Suprapubic skin (tissue), 4 donors: ENCODE results near the gene AK1. TPM values are rescaled to one million over a fixed set of nuclear protein-coding genes. Genes with fewer than 3 reads are reported as not detected.
A peak's percentile ranks its signal among the peaks of the same experiment; 100 is the strongest.

Source experiments
- DNase-seq, 2 donors: peaks; one replicate each; pipeline ENCODE4 v3.0.0-alpha.2; 2019; ENCODE audit warnings: low spot score in 2 of 2
- H3K27ac ChIP-seq: fragments of 200-600 bp; sonication (generic); one replicate; pipeline ENCODE4 v1.5.1; 2019
- H3K27me3 ChIP-seq: fragments of 200-600 bp; sonication (generic); one replicate; pipeline ENCODE4 v1.5.1; 2019
- H3K36me3 ChIP-seq: fragments of 200-600 bp; sonication (generic); one replicate; pipeline ENCODE4 v1.5.1; 2019
- H3K4me1 ChIP-seq: fragments of 200-600 bp; sonication (generic); one replicate; pipeline ENCODE4 v1.5.1; 2019
- H3K4me3 ChIP-seq: fragments of 200-600 bp; sonication (generic); one replicate; pipeline ENCODE4 v1.5.1; 2019; ENCODE audit warnings: mild to moderate bottlenecking
- H3K9me3 ChIP-seq: fragments of 200-600 bp; sonication (generic); one replicate; pipeline ENCODE4 v1.5.1; 2019
- CTCF ChIP-seq, 2 donors: fragments of 200-600 bp in 1 of 2; fragments of 450-650 bp in 1 of 2; sonication (generic) in 1 of 2; IDR thresholded peaks; one replicate each; pipeline ENCODE4 v1.5.1; 2016 to 2019; ENCODE audit warnings: antibody characterized with exemption in 2 of 2, mild to moderate bottlenecking in 1 of 2, moderate library complexity in 1 of 2
- EP300 ChIP-seq: sonication (generic); formaldehyde crosslinking; IDR thresholded peaks from one replicate; pipeline ENCODE4 v1.6.1; 2017; ENCODE audit warnings: antibody characterized with exemption
- POLR2A ChIP-seq, 2 donors: fragments of 450-650 bp; IDR thresholded peaks; one replicate each; pipeline ENCODE4 v1.6.1; 2017; ENCODE audit warnings: antibody characterized with exemption in 2 of 2, mild to moderate bottlenecking in 2 of 2, moderate library complexity in 2 of 2
- POLR2AphosphoS5 ChIP-seq, 3 donors: sonication (generic); formaldehyde crosslinking; IDR thresholded peaks; one replicate each; pipeline ENCODE4 v1.6.1; 2017; ENCODE audit warnings: antibody characterized with exemption in 3 of 3
- WGBS: methylation state at CpG from one replicate; pipeline ENCODE4 v1.1.5; 2018; 5-methylcytosine and 5-hydroxymethylcytosine counted together
- total RNA-seq, 4 donors: library from RNA; depleted of rRNA; stranded (reverse); fragments of >200 nt; gene quantifications; one replicate each; pipeline ENCODE4 v1.1.0, GENCODE V29; 2016

AK1 gene
- total RNA-seq, 4 donors from 2014 or later, result 22.6 to 36.0 (median 26.0) TPM

- TF ChIP-seq CTCF (IDR thresholded peaks at IDR 0.05), result peak in 1 of 2 donors; percentile 5
- no peak for TF ChIP-seq POLR2A (IDR thresholded peaks at IDR 0.05)
- Histone ChIP-seq H3K36me3 (peaks cover 3% of the 10 kb centered on the region), H3K27ac (peak overlapping the region; percentile 81), H3K4me3 (peak overlapping the region; percentile 19), H3K4me1 (peaks cover 45% of the 10 kb centered on the region), H3K27me3 (no peaks in the 10 kb centered on the region), H3K9me3 (no peaks in the 10 kb centered on the region)
- no peak for DNase-seq
- WGBS, result 48% methylated on average over 5 of the region's 5 CpGs
These were observed 27.7 kb upstream of the AK1 start for GRCh38 chr9:127905004-127905728.

DNA sequence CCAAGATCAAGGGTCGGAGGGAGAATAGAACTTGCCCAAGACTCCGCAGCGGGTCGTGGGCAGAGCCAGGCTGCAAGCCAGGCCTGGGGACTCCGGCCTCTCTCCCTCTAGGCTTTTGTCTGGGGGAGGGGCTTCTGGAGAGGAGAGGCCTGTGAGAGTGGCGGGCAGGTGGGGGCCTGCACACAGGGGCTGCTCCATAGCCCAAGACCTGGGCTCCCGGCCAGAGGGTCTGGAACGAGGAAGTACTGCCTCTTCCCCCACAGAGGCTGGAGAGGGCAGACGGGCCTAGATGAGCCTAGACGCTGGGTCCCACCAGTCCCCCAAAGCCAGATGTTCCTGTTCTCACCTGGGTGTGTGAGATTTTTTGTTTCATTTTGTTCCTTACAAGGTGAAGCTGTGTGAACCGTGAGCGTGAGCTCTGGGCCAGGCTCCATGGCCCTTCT, 27.1 kb upstream of the AK1 start:
- H3K36me3 ChIP-seq, result no peaks in the 10 kb centered on the region
- peak overlapping the region; percentile 19 for H3K4me3 ChIP-seq
- peak in 1 of 2 donors; percentile 67 for DNase-seq
- no peaks in the 10 kb centered on the region for H3K27me3 ChIP-seq
- 35% methylated on average over 8 of the region's 12 CpGs for WGBS
- peak overlapping the region; percentile 81 for H3K27ac ChIP-seq
- no peak for TF ChIP-seq POLR2AphosphoS5 (IDR thresholded peaks at IDR 0.05)
- H3K4me1 ChIP-seq, result peaks cover 51% of the 10 kb centered on the region
- no peaks in the 10 kb centered on the region for H3K9me3 ChIP-seq

DNA sequence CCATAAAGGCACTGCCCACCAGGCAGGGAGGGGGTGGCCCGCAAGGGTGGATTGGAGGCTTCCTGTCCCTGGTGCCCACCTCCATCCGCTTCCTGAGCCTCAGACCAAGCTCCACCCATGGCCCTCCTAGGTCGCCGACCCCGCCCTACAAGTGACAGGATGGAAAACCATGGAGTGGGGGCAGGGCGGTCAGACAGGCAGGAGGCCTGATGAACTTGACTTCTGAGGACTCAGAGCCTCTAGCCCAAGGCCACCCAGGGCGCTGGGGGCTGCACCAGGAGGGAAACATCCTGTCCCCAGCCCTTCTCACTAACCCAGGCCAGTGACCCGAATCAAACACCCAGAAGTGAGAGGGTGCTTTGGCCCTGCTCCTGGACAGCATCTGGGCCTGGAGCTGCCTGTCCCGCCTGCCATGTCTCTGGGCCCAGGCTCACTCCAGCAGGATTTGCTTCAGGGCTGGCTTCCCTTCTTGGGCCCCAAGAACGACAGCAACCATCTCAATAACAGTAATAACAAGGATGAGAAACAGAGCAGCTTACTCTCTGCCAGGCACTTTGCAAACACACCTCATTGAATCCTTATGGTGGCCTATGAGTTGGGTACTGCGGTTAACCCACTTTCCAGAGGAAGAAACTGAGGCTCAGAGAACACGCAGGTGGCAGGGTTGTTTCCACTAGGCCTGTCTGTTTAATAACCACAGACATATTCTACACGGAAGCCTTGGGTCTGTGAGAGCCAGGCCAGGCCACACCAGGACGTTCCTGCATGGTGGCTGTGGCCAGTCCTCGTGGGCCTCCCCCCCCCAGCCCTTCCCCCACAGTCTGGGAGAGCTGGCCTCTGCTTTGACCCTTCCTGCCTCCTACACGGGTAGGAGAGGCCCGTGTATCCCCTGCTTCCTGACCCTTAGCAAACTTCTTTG, 26.3 kb upstream of the AK1 start:
- no peaks in the 10 kb centered on the region for H3K9me3 ChIP-seq
- TF ChIP-seq CTCF (IDR thresholded peaks at IDR 0.05), result no peak
- peak in 1 of 3 donors; percentile 12 for TF ChIP-seq POLR2AphosphoS5 (IDR thresholded peaks at IDR 0.05)
- no peaks in the 10 kb centered on the region for H3K36me3 ChIP-seq
- peak in 1 of 2 donors; percentile 90 for DNase-seq
- H3K27ac ChIP-seq, result peak overlapping the region; percentile 81
- peak overlapping the region; percentile 19 for H3K4me3 ChIP-seq
- WGBS, result 71% methylated on average over 11 of the region's 17 CpGs
- H3K4me1 ChIP-seq, result peaks cover 54% of the 10 kb centered on the region
- no peaks in the 10 kb centered on the region for H3K27me3 ChIP-seq

DNA sequence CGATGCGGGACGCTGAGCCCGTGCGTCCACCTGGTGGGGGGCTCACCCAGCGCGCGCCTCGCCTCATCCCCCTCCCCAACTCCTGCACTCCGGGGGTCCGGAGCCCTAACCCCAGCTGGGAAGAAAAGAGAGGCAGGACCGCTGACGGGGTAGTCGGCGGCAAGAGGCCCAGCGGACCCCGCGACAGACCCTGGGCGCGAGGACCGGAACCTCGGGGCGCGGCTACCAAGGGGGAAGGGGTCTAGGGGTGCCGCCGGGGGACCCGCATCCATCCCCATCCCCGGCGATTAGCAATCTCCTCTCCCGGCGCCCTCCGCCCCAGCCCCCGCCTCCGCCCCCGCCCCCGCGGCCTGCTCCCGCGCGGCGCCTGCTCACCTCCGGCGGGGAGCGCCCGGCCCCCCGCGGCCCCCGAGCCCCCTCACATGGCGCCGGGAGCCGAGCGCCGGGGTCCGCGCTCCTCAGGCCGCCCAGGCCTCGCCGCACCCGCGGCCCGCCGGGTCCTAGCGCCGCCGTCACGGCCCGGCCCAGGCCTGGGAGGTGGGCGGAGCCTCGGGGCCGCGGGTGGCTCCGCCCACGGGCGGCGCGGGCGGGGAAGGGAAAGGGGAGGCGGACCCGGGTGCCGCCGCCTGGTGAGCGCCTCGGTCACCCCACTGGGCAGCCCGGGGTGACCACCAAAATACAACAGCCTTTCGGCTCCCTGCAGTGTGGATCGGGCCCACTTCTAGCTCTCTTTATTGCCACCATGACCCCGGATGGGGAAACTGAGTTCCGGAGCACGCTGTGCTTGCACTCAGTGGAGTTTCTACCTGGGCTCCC, 21.9 kb upstream of the AK1 start, which contains the start of gene ST6GALNAC6:
Gene ST6GALNAC6 (minus strand): TSS at position 476 of the 816 bp plus-strand sequence. CDS start 1,622 bp downstream, outside the sequence.
- Histone ChIP-seq H3K4me1 (peaks cover 52% of the 10 kb centered on the region), H3K36me3 (peaks cover 22% of the 10 kb centered on the region), H3K9me3 (no peaks in the 10 kb centered on the region), H3K4me3 (peak within 1 kb of the TSS; percentile 97), H3K27me3 (no peaks in the 10 kb centered on the region), H3K27ac (peak within 1 kb of the TSS; percentile 97)
- peak in 1 of 2 donors; percentile 72 for DNase-seq
- 0% methylated on average over 28 of the region's 89 CpGs for WGBS
- TF ChIP-seq POLR2AphosphoS5 (IDR thresholded peaks at IDR 0.05) (no peak), POLR2A (IDR thresholded peaks at IDR 0.05) (peak in 1 of 2 donors; percentile 56)

- Histone ChIP-seq H3K36me3 (peaks cover 29% of the 10 kb centered on the region), H3K9me3 (no peaks in the 10 kb centered on the region), H3K4me1 (peaks cover 45% of the 10 kb centered on the region), H3K27ac (peak overlapping the region; percentile 97), H3K27me3 (no peaks in the 10 kb centered on the region), H3K4me3 (peak overlapping the region; percentile 97)
- 19% methylated on average over 11 of the region's 32 CpGs for WGBS
- TF ChIP-seq POLR2AphosphoS5 (IDR thresholded peaks at IDR 0.05) (peak in 2 of 3 donors; percentile 38 to 58), EP300 (no peak)
- peak in 1 of 2 donors; percentile 85 for DNase-seq
These were observed 21.1 kb upstream of the AK1 start for GRCh38 chr9:127898433-127899127.

DNA sequence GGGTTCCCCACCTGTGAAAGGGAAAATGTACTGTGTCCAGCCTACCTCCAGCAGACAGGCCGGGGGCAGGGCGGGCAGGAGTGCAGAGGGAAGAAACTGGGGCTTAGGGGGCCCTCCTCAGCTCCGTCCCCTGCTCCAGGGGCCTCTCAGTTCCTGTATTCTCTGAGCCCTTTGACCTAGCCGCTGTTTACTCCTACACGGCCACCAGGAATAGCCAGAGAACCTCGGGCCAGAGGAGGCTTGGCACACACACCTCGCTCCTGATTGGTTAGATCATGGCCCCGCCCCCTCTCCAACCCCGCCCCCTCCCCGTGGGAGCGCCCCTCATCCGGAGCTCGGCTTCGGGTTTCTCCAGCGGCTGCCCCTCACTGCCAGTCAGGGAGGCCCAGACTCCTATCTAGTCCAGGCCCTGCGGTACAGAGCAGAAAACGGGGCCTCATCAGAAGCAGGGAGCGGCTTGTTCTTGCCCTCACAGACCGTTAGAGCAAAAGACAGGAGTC, 19.8 kb upstream of the AK1 start:
- Histone ChIP-seq H3K27me3 (no peaks in the 10 kb centered on the region), H3K36me3 (peaks cover 42% of the 10 kb centered on the region), H3K4me3 (peak overlapping the region; percentile 97), H3K27ac (peak overlapping the region; percentile 97), H3K9me3 (peaks cover 8% of the 10 kb centered on the region), H3K4me1 (peaks cover 39% of the 10 kb centered on the region)
- TF ChIP-seq CTCF (IDR thresholded peaks at IDR 0.05) (no peak), EP300 (no peak), POLR2A (IDR thresholded peaks at IDR 0.05) (no peak), POLR2AphosphoS5 (IDR thresholded peaks at IDR 0.05) (no peak)
- DNase-seq, result peak; percentile 88 to 94
- WGBS, result 60% methylated on average over 2 of the region's 19 CpGs
